A673 (cell line): Measurements from ENCODE around the gene CPLX1. TPM values are rescaled to one million over a fixed set of nuclear protein-coding genes. Genes with fewer than 3 reads are reported as not detected.

Experiments used
- BruUV-seq: library from RNA; stranded (reverse); fragments of 400-500 nt; replicated peaks from 2 replicates; lab custom pipeline; 2021; lab: Mats Ljungman, UMichigan
- CTCF ChIA-PET: fragments of 300-600 bp; sonication (Branson Sonifier 250); formaldehyde crosslinking; loops from one replicate; lab custom pipeline; 2022; ENCODE audit warnings: antibody characterized with exemption; lab: Charles Lee
- POLR2A ChIA-PET: fragments of 300-600 bp; sonication (Branson Sonifier 250); formaldehyde crosslinking; loops from one replicate; lab custom pipeline; 2022; ENCODE audit warnings: antibody characterized with exemption; ENCODE audit not compliant: low non-redundant PET; lab: Charles Lee
- DNase-seq: peaks from one replicate; pipeline ENCODE4 v3.0.0-alpha.2; 2015; ENCODE audit warnings: low spot score
- H3K27ac ChIP-seq: fragments of 200-600 bp; sonication (generic); 2 replicates; pipeline ENCODE4 v1.5.1; 2016; ENCODE audit warnings: mixed run types, low read depth, mild to moderate bottlenecking, mixed read lengths, antibody characterized with exemption, low read length; ENCODE audit not compliant: poor library complexity, severe bottlenecking
- H3K27me3 ChIP-seq: fragments of 200-600 bp; sonication (generic); replicated peaks from 2 replicates; pipeline ENCODE4 v1.6.1; 2017; ENCODE audit warnings: mixed run types, low read depth, mild to moderate bottlenecking, mixed read lengths, antibody characterized with exemption, low read length; ENCODE audit not compliant: insufficient read depth, poor library complexity
- H3K36me3 ChIP-seq: fragments of 200-600 bp; sonication (generic); 2 replicates; pipeline ENCODE4 v1.6.1; 2016; ENCODE audit warnings: mixed run types, mild to moderate bottlenecking, mixed read lengths, antibody characterized with exemption, low read length; ENCODE audit not compliant: insufficient read depth, poor library complexity, severe bottlenecking
- H3K4me1 ChIP-seq: fragments of 200-600 bp; sonication (generic); 2 replicates; pipeline ENCODE4 v1.6.1; 2017; ENCODE audit warnings: mixed run types, mild to moderate bottlenecking, mixed read lengths, antibody characterized with exemption, low read length; ENCODE audit not compliant: insufficient read depth, poor library complexity, severe bottlenecking
- H3K4me3 ChIP-seq: fragments of 200-600 bp; sonication (generic); 2 replicates; pipeline ENCODE4 v1.5.1; 2016; ENCODE audit warnings: low read depth, mixed run types, mild to moderate bottlenecking, mixed read lengths, low read length; ENCODE audit not compliant: poor library complexity, severe bottlenecking
- H3K9me3 ChIP-seq: fragments of 200-600 bp; sonication (generic); 2 replicates; pipeline ENCODE4 v1.6.1; 2016; ENCODE audit warnings: mixed run types, low read depth, mild to moderate bottlenecking, mixed read lengths, antibody characterized with exemption, low read length; ENCODE audit not compliant: poor library complexity, severe bottlenecking
- CTCF ChIP-seq: fragments of 300-800, 200-600 bp; sonication (generic); conservative IDR thresholded peaks from 2 replicates; pipeline ENCODE4 v1.5.1; 2017; ENCODE audit warnings: low read depth, mild to moderate bottlenecking, antibody characterized with exemption, low read length, moderate library complexity, mixed read lengths
- EZH2 ChIP-seq: fragments of 200-600 bp; sonication (generic); IDR thresholded peaks from 2 replicates; pipeline ENCODE4 v1.6.1; 2017; ENCODE audit warnings: borderline replicate concordance, low read depth, mild to moderate bottlenecking, mixed read lengths, antibody characterized with exemption, low read length; ENCODE audit not compliant: poor library complexity, severe bottlenecking
- intact Hi-C: fragments of 100-400 bp; cut with micrococcal nuclease; formaldehyde crosslinking; loops from one replicate; pipeline ENCODE4 v1.10.0; 2022; ENCODE audit not compliant: unreplicated experiment
- total RNA-seq: library from RNA; stranded (reverse); gene quantifications from 2 replicates; pipeline ENCODE4 v1.2.3, GENCODE V29; 2021

The CPLX1 gene
- total RNA-seq, 1 experiment from 2014 or later: 4.6 TPM

- POLR2A ChIA-PET: no interaction called here
- peaks cover 3% of the 10 kb centered on the region for H3K36me3 ChIP-seq
- DNase-seq: no peak
- no peak overlapping the region for H3K4me3 ChIP-seq
- no peaks in the 10 kb centered on the region for H3K27me3 ChIP-seq
- intact Hi-C loops: no loop called here
- CTCF ChIA-PET: no interaction called here
- H3K9me3 ChIP-seq: no peaks in the 10 kb centered on the region
- H3K27ac ChIP-seq: no peak overlapping the region
- TF ChIP-seq EZH2: no peak
- TF ChIP-seq CTCF: no peak
- BruUV-seq: no TSS peak
- H3K4me1 ChIP-seq: peaks cover 9% of the 10 kb centered on the region
These were observed 39.2 kb upstream of the CPLX1 start for GRCh38 chr4:865121-865465.

GRCh38 chr4:864456-865120, 38.7 kb upstream of the CPLX1 start:
- no peak overlapping the region for H3K27ac ChIP-seq
- peaks cover 3% of the 10 kb centered on the region for H3K36me3 ChIP-seq
- TF ChIP-seq EZH2 (no peak), CTCF (no peak)
- DNase-seq: no peak
- no peaks in the 10 kb centered on the region for H3K9me3 ChIP-seq
- intact Hi-C loops: no loop called here
- no TSS peak for BruUV-seq
- POLR2A ChIA-PET: no interaction called here
- no peaks in the 10 kb centered on the region for H3K27me3 ChIP-seq
- H3K4me1 ChIP-seq: peaks cover 9% of the 10 kb centered on the region
- CTCF ChIA-PET: no interaction called here
- H3K4me3 ChIP-seq: no peak overlapping the region

GRCh38 chr4:860561-860960, 34.6 kb upstream of the CPLX1 start:
- ChIA-PET POLR2A (no interaction called here), CTCF (no interaction called here)
- Histone ChIP-seq H3K4me3 (no peak overlapping the region), H3K27ac (no peak overlapping the region), H3K27me3 (no peaks in the 10 kb centered on the region), H3K36me3 (peaks cover 16% of the 10 kb centered on the region), H3K4me1 (no peaks in the 10 kb centered on the region), H3K9me3 (no peaks in the 10 kb centered on the region)
- no TSS peak for BruUV-seq
- TF ChIP-seq EZH2 (no peak), CTCF (no peak)
- DNase-seq: no peak
- intact Hi-C loops: no loop called here
